Mesenchymal stem cell (in vitro differentiated cells and primary cell): ENCODE results near the gene THOC7.
A peak's percentile ranks its signal among the peaks of the same experiment; 100 is the strongest.

Experiments
- DNase-seq: peaks from one replicate; pipeline ENCODE4 v3.0.0-alpha.2; 2013
- H2AFZ ChIP-seq: one replicate; pipeline ENCODE4 v1.6.1; 2013; ENCODE audit warnings: low read depth, mild to moderate bottlenecking, control low read depth, inconsistent platforms, low read length, moderate library complexity
- H2AK5ac ChIP-seq: 2 replicates; pipeline ENCODE4 v1.6.1; 2013; ENCODE audit warnings: low read length, moderate library complexity, mild to moderate bottlenecking, inconsistent platforms; ENCODE audit not compliant: severe bottlenecking
- H2BK120ac ChIP-seq: one replicate; pipeline ENCODE4 v1.6.1; 2013; ENCODE audit warnings: low read depth, mild to moderate bottlenecking, inconsistent platforms, low read length, moderate library complexity
- H2BK12ac ChIP-seq, 2 experiments: one replicate each; pipeline ENCODE4 v1.6.1; 2013; ENCODE audit warnings: inconsistent platforms in 2 of 2, low read length in 2 of 2, mild to moderate bottlenecking in 2 of 2, moderate library complexity in 2 of 2, control low read depth in 1 of 2
- H2BK15ac ChIP-seq: one replicate; pipeline ENCODE4 v1.6.1; 2013; ENCODE audit warnings: mild to moderate bottlenecking, low read depth, inconsistent platforms; ENCODE audit not compliant: poor library complexity, severe bottlenecking
- H2BK5ac ChIP-seq: 2 replicates; pipeline ENCODE4 v1.6.1; 2013; ENCODE audit warnings: low read depth, mild to moderate bottlenecking, low read length, control low read depth, inconsistent platforms; ENCODE audit not compliant: poor library complexity, severe bottlenecking
- H3K14ac ChIP-seq, 2 experiments: one replicate each; pipeline ENCODE4 v1.6.1; 2013; ENCODE audit warnings: inconsistent platforms in 2 of 2, low read length in 2 of 2, control low read depth in 1 of 2, mild to moderate bottlenecking in 1 of 2, moderate library complexity in 1 of 2
- H3K18ac ChIP-seq, 2 experiments: one replicate each; pipeline ENCODE4 v1.6.1; 2013; ENCODE audit warnings: inconsistent platforms in 2 of 2, low read length in 2 of 2, control low read depth in 1 of 2, low read depth in 1 of 2, mild to moderate bottlenecking in 1 of 2
- H3K23ac ChIP-seq, 2 experiments: one replicate each; pipeline ENCODE4 v1.6.1; 2013; ENCODE audit warnings: inconsistent platforms in 2 of 2, low read length in 2 of 2, mild to moderate bottlenecking in 2 of 2, moderate library complexity in 2 of 2, control low read depth in 1 of 2
- H3K27ac ChIP-seq: 2 replicates; pipeline ENCODE4 v1.5.1; 2013; ENCODE audit warnings: mild to moderate bottlenecking, moderate library complexity, low read length, control low read depth, inconsistent platforms; ENCODE audit not compliant: poor library complexity, severe bottlenecking
- H3K27me3 ChIP-seq, 2 experiments: 2 replicates each; pipeline versions ENCODE4 v1.6.1 to v1.7.0; 2013; ENCODE audit warnings: low read length in 2 of 2, mild to moderate bottlenecking in 2 of 2, moderate library complexity in 2 of 2, control low read depth in 1 of 2, inconsistent platforms in 1 of 2; ENCODE audit not compliant: control insufficient read depth in 1 of 2, insufficient read depth in 1 of 2
- H3K36me3 ChIP-seq, 2 experiments: 2 replicates each; pipeline versions ENCODE4 v1.6.1 to v1.7.0; 2013; ENCODE audit warnings: low read length in 2 of 2, control low read depth in 1 of 2, inconsistent platforms in 1 of 2, low read depth in 1 of 2, mild to moderate bottlenecking in 1 of 2; ENCODE audit not compliant: insufficient read depth in 2 of 2, control insufficient read depth in 1 of 2
- H3K4ac ChIP-seq, 2 experiments: one replicate each; pipeline ENCODE4 v1.6.1; 2013; ENCODE audit warnings: inconsistent platforms in 2 of 2, low read length in 2 of 2, mild to moderate bottlenecking in 2 of 2, moderate library complexity in 2 of 2, control low read depth in 1 of 2, low read depth in 1 of 2
- H3K4me1 ChIP-seq: 2 replicates; pipeline ENCODE4 v1.6.1; 2013; ENCODE audit warnings: low read depth, low read length, control low read depth; ENCODE audit not compliant: control insufficient read depth, insufficient read depth
- H3K4me2 ChIP-seq: 2 replicates; pipeline ENCODE4 v1.6.1; 2013; ENCODE audit warnings: low read length, mild to moderate bottlenecking, inconsistent platforms; ENCODE audit not compliant: poor library complexity, severe bottlenecking
- H3K4me3 ChIP-seq, 2 experiments: 2 replicates each; pipeline versions ENCODE4 v1.5.1 to v1.7.0; 2013; ENCODE audit warnings: low read length in 2 of 2, mild to moderate bottlenecking in 2 of 2, control low read depth in 1 of 2, low read depth in 1 of 2; ENCODE audit not compliant: insufficient read depth in 1 of 2
- H3K79me1 ChIP-seq: replicated peaks from 2 replicates; pipeline ENCODE4 v1.6.1; 2013; ENCODE audit warnings: mild to moderate bottlenecking, control low read depth, low read length, inconsistent platforms; ENCODE audit not compliant: poor library complexity, severe bottlenecking
- H3K9ac ChIP-seq: 2 replicates; pipeline ENCODE4 v1.7.0; 2013; ENCODE audit warnings: mild to moderate bottlenecking, low read length, moderate library complexity
- H3K9me3 ChIP-seq: 2 replicates; pipeline ENCODE4 v1.7.0; 2013; ENCODE audit warnings: mild to moderate bottlenecking, low read length; ENCODE audit not compliant: control insufficient read depth
- H4K8ac ChIP-seq: one replicate; pipeline ENCODE4 v1.6.1; 2013; ENCODE audit warnings: inconsistent platforms, mild to moderate bottlenecking, low read length, moderate library complexity
- H4K91ac ChIP-seq: one replicate; pipeline ENCODE4 v1.6.1; 2013; ENCODE audit warnings: mild to moderate bottlenecking, low read length, inconsistent platforms
- WGBS: methylation state at CpG from one replicate; pipeline ENCODE4 v1.1.7; 2013; ENCODE audit warnings: mixed read lengths; 5-methylcytosine and 5-hydroxymethylcytosine counted together

The THOC7 gene

GRCh38 chr3:63864965-63865327 is 1.3 kb upstream of the THOC7 start:
- WGBS = no CpG with 5 or more reads among the region's 3 CpGs
- no peak overlapping the region for H4K91ac ChIP-seq

GRCh38 chr3:63864008-63864964 is 681 bp upstream of the THOC7 start:
- peak overlapping the region; percentile 81 to 82 for H3K18ac ChIP-seq
- no peaks in the 10 kb centered on the region for H3K27me3 ChIP-seq
- no peak overlapping the region for H3K27ac ChIP-seq
- peak overlapping the region; percentile 82 for H4K8ac ChIP-seq
- WGBS = 3% methylated on average over 32 of the region's 93 CpGs
- no peak overlapping the region for H2AK5ac ChIP-seq
- peak overlapping the region; percentile 92 for H3K9ac ChIP-seq
- H2BK120ac ChIP-seq = peak overlapping the region; percentile 95
- no peaks in the 10 kb centered on the region for H3K9me3 ChIP-seq
- DNase-seq = peak; percentile 27
- H2BK15ac ChIP-seq = peak overlapping the region; percentile 63
- peak overlapping the region in 1 of 2 experiments; percentile 77 for H3K14ac ChIP-seq
- H3K79me1 ChIP-seq = peaks cover 25% of the 10 kb centered on the region
- H3K4me1 ChIP-seq = peaks cover 4% of the 10 kb centered on the region
- peak overlapping the region in 1 of 2 experiments; percentile 48 for H3K23ac ChIP-seq
- H3K4me2 ChIP-seq = peak overlapping the region; percentile 40
- no peak overlapping the region for H2AFZ ChIP-seq
- H2BK5ac ChIP-seq = peak overlapping the region; percentile 71
- H3K36me3 ChIP-seq = peaks cover 4 to 13% of the 10 kb centered on the region in 2 experiments
- peak overlapping the region in 1 of 2 experiments; percentile 56 for H3K4ac ChIP-seq
- H2BK12ac ChIP-seq = peak overlapping the region in 1 of 2 experiments; percentile 71
- peak overlapping the region; percentile 74 to 86 for H3K4me3 ChIP-seq
- H4K91ac ChIP-seq = peak overlapping the region; percentile 79

More at GRCh38 chr3:63864965-63865327, 1.3 kb upstream of the THOC7 start:
- Histone ChIP-seq H2BK15ac (no peak overlapping the region), H3K4me1 (peaks cover 4% of the 10 kb centered on the region), H2AFZ (no peak overlapping the region), H3K18ac (no peak overlapping the region), H3K9ac (peak overlapping the region; percentile 92), H2BK12ac (no peak overlapping the region), H2BK120ac (no peak overlapping the region), H2AK5ac (no peak overlapping the region), H3K23ac (no peak overlapping the region), H3K9me3 (no peaks in the 10 kb centered on the region), H3K27me3 (no peaks in the 10 kb centered on the region), H3K14ac (no peak overlapping the region), H3K4me3 (peak overlapping the region; percentile 74 to 86), H3K27ac (no peak overlapping the region), H3K79me1 (peaks cover 27% of the 10 kb centered on the region), H2BK5ac (no peak overlapping the region), H3K36me3 (peaks cover 4 to 13% of the 10 kb centered on the region in 2 experiments), H3K4ac (no peak overlapping the region), H3K4me2 (peak overlapping the region; percentile 40), H4K8ac (no peak overlapping the region)
- peak; percentile 26 for DNase-seq

GRCh38 chr3:63862804-63863149 is 828 bp downstream of the THOC7 start:
- no peak overlapping the region for H2BK15ac ChIP-seq
- no peak overlapping the region for H2BK5ac ChIP-seq
- H3K36me3 ChIP-seq = peaks cover 4 to 12% of the 10 kb centered on the region in 2 experiments
- peak overlapping the region; percentile 70 for H2AK5ac ChIP-seq
- H3K79me1 ChIP-seq = peaks cover 23% of the 10 kb centered on the region
- peak overlapping the region; percentile 95 for H3K9ac ChIP-seq
- no peak overlapping the region for H3K27ac ChIP-seq
- peak overlapping the region; percentile 67 for H4K8ac ChIP-seq
- 35% methylated on average over 5 of the region's 5 CpGs for WGBS
- H2BK120ac ChIP-seq = no peak overlapping the region
- DNase-seq = no peak
- H3K27me3 ChIP-seq = no peaks in the 10 kb centered on the region
- H2BK12ac ChIP-seq = no peak overlapping the region
- H4K91ac ChIP-seq = no peak overlapping the region
- no peak overlapping the region for H2AFZ ChIP-seq
- H3K4me2 ChIP-seq = peak overlapping the region; percentile 76
- peak overlapping the region in 1 of 2 experiments; percentile 15 for H3K18ac ChIP-seq
- H3K4me1 ChIP-seq = peaks cover 4% of the 10 kb centered on the region
- H3K14ac ChIP-seq = peak overlapping the region in 1 of 2 experiments; percentile 58
- no peaks in the 10 kb centered on the region for H3K9me3 ChIP-seq
- peak overlapping the region; percentile 74 to 91 for H3K4me3 ChIP-seq
- H3K4ac ChIP-seq = peak overlapping the region in 1 of 2 experiments; percentile 50
- H3K23ac ChIP-seq = peak overlapping the region in 1 of 2 experiments; percentile 81

GRCh38 chr3:63861306-63861705 is 2.3 kb downstream of the THOC7 start:
- Histone ChIP-seq H3K18ac (no peak overlapping the region), H2BK120ac (no peak overlapping the region), H3K27ac (no peak overlapping the region), H3K79me1 (peaks cover 19% of the 10 kb centered on the region), H3K4me3 (no peak overlapping the region), H2BK5ac (no peak overlapping the region), H3K4me1 (peaks cover 4% of the 10 kb centered on the region), H3K23ac (no peak overlapping the region), H4K8ac (no peak overlapping the region), H3K27me3 (no peaks in the 10 kb centered on the region), H3K4me2 (no peak overlapping the region), H3K9me3 (no peaks in the 10 kb centered on the region), H3K36me3 (peaks cover 0 to 2% of the 10 kb centered on the region in 2 experiments), H3K9ac (no peak overlapping the region), H2AFZ (no peak overlapping the region), H4K91ac (no peak overlapping the region), H2BK12ac (no peak overlapping the region), H2AK5ac (peak overlapping the region; percentile 72), H3K14ac (no peak overlapping the region), H3K4ac (no peak overlapping the region), H2BK15ac (no peak overlapping the region)
- no peak for DNase-seq
- WGBS = 86% methylated on average over 2 of the region's 5 CpGs
